WTC11 (cell line): ENCODE data around the gene CNTNAP2. TPM values are rescaled to one million over a fixed set of nuclear protein-coding genes. Genes with fewer than 3 reads are reported as not detected.

Experiments
- ATAC-seq: fragments of 200-7000 bp; cut with Tn5 transposase; 2 replicates; pipeline ENCODE4 v1.10.0; 2021; ENCODE audit warnings: mild to moderate bottlenecking, moderate library complexity
- CTCF ChIA-PET: fragments of 300-600 bp; sonication (Branson Sonifier 250); formaldehyde crosslinking; loops from one replicate; lab custom pipeline; 2021; ENCODE audit warnings: antibody characterized with exemption; lab: Charles Lee
- POLR2A ChIA-PET: fragments of 350-600 bp; sonication (Branson Sonifier 250); formaldehyde crosslinking; loops from one replicate; lab custom pipeline; 2021; ENCODE audit warnings: antibody characterized with exemption; lab: Charles Lee
- DNase-seq: peaks from one replicate; pipeline ENCODE4 v3.0.0; 2021; ENCODE audit warnings: low spot score
- H3K27ac Mint-ChIP-seq: 2 replicates; pipeline ENCODE4 v1.8.0; 2021; ENCODE audit warnings: mixed read lengths
- H3K27me3 Mint-ChIP-seq: 2 replicates; pipeline ENCODE4 v1.8.0; 2021; ENCODE audit warnings: low read depth, mild to moderate bottlenecking, moderate library complexity, mixed read lengths
- H3K36me3 Mint-ChIP-seq: 2 replicates; pipeline ENCODE4 v1.8.0; 2021; ENCODE audit warnings: mixed read lengths
- H3K4me1 Mint-ChIP-seq: 2 replicates; pipeline ENCODE4 v1.8.0; 2022; ENCODE audit warnings: mixed read lengths
- H3K4me3 Mint-ChIP-seq: 2 replicates; pipeline ENCODE4 v1.8.0; 2021; ENCODE audit warnings: mild to moderate bottlenecking, moderate library complexity, mixed read lengths
- H3K9me3 Mint-ChIP-seq: 2 replicates; pipeline ENCODE4 v1.8.0; 2021; ENCODE audit warnings: mixed read lengths
- CREB1 ChIP-seq: sonication (generic); formaldehyde crosslinking; IDR thresholded peaks from 2 replicates; pipeline ENCODE4 v1.8.0; 2023; ENCODE audit warnings: mild to moderate bottlenecking, missing genetic modification reagents
- ETV6 ChIP-seq: sonication (generic); formaldehyde crosslinking; IDR thresholded peaks from 2 replicates; pipeline ENCODE4 v1.8.1; 2022; ENCODE audit warnings: mild to moderate bottlenecking, missing genetic modification reagents
- GABPB1 ChIP-seq: sonication (generic); formaldehyde crosslinking; IDR thresholded peaks from 2 replicates; pipeline ENCODE4 v1.8.1; 2023; ENCODE audit warnings: mild to moderate bottlenecking, missing genetic modification reagents
- HMGA2 ChIP-seq: fragments of 250-450 bp; sonication (Bioruptor Pico); IDR thresholded peaks from 2 replicates; pipeline ENCODE4 v1.4.0; 2021; ENCODE audit warnings: mild to moderate bottlenecking, moderate library complexity
- MYBL2 ChIP-seq: sonication (generic); formaldehyde crosslinking; IDR thresholded peaks from 2 replicates; pipeline ENCODE4 v1.8.1; 2023; ENCODE audit warnings: mild to moderate bottlenecking, moderate library complexity, missing genetic modification reagents
- NR2C2 ChIP-seq: sonication (generic); formaldehyde crosslinking; IDR thresholded peaks from 2 replicates; pipeline ENCODE4 v1.8.0; 2022; ENCODE audit warnings: mild to moderate bottlenecking, missing genetic modification reagents
- TEAD1 ChIP-seq: sonication (generic); formaldehyde crosslinking; IDR thresholded peaks from 2 replicates; pipeline ENCODE4 v1.8.0; 2022; ENCODE audit warnings: mild to moderate bottlenecking, missing genetic modification reagents
- ZNF121 ChIP-seq: sonication (generic); formaldehyde crosslinking; IDR thresholded peaks from 2 replicates; pipeline ENCODE4 v1.8.0; 2023; ENCODE audit warnings: missing genetic modification reagents
- ZNF138 ChIP-seq: sonication (generic); formaldehyde crosslinking; conservative IDR thresholded peaks from 2 replicates; pipeline ENCODE4 v1.8.1; 2022; ENCODE audit warnings: mild to moderate bottlenecking, moderate library complexity, missing genetic modification reagents
- ZNF263 ChIP-seq: sonication (generic); formaldehyde crosslinking; IDR thresholded peaks from 2 replicates; pipeline ENCODE4 v1.8.1; 2022; ENCODE audit warnings: low read depth, mild to moderate bottlenecking, moderate library complexity, missing genetic modification reagents
- ZNF281 ChIP-seq: sonication (generic); formaldehyde crosslinking; IDR thresholded peaks from 2 replicates; pipeline ENCODE4 v1.8.0; 2023; ENCODE audit warnings: mild to moderate bottlenecking, missing genetic modification reagents
- ZNF423 ChIP-seq: fragments of 250-450 bp; sonication (Bioruptor Pico); IDR thresholded peaks from 2 replicates; pipeline ENCODE4 v2.1.2; 2022; ENCODE audit warnings: mild to moderate bottlenecking, moderate library complexity
- ZNF512 ChIP-seq: sonication (generic); formaldehyde crosslinking; IDR thresholded peaks from 2 replicates; pipeline ENCODE4 v1.8.1; 2022; ENCODE audit warnings: missing genetic modification reagents, borderline replicate concordance
- ZNF532 ChIP-seq: fragments of 250-450 bp; sonication (Bioruptor Pico); IDR thresholded peaks from 2 replicates; pipeline ENCODE4 v1.9.0; 2021; ENCODE audit warnings: mild to moderate bottlenecking, borderline replicate concordance
- total RNA-seq: library from RNA; stranded (reverse); gene quantifications from 3 replicates; pipeline ENCODE4 v1.2.3, GENCODE V29; 2021

Gene CNTNAP2
- total RNA-seq, 1 experiment from 2014 or later: 63.8 TPM

- no peaks in the 10 kb centered on the region for H3K27me3 Mint-ChIP-seq
- H3K4me3 Mint-ChIP-seq: no peak overlapping the region
- H3K27ac Mint-ChIP-seq: no peak overlapping the region
- no peaks in the 10 kb centered on the region for H3K36me3 Mint-ChIP-seq
- ChIA-PET CTCF (no interaction called here), POLR2A (interaction anchor here (0.6 kb wide), 1 partner anchor 13 kb away, joined by 4 read pairs; no protein-coding TSS in a partner anchor)
- no peak for DNase-seq
- H3K4me1 Mint-ChIP-seq: peaks cover 17% of the 10 kb centered on the region
- peaks cover 12% of the 10 kb centered on the region for H3K9me3 Mint-ChIP-seq
- no peak for TF ChIP-seq CREB1 (CRISPR knock-in tag)
- TF ChIP-seq ZNF512 (CRISPR knock-in tag): no peak
- no peak for TF ChIP-seq ZNF138 (CRISPR knock-in tag)
- no peak for TF ChIP-seq ZNF281 (CRISPR knock-in tag)
- TF ChIP-seq ZNF263: no peak
- no peak for TF ChIP-seq ZNF532
- no peak for ATAC-seq
These were observed 1455.0 kb downstream of the CNTNAP2 start for GRCh38 chr7:147571436-147572185.

- DNase-seq: no peak
- H3K9me3 Mint-ChIP-seq: no peaks in the 10 kb centered on the region
- no peaks in the 10 kb centered on the region for H3K36me3 Mint-ChIP-seq
- no peak for ATAC-seq
- POLR2A ChIA-PET: no interaction called here
- CTCF ChIA-PET: no interaction called here
- H3K27me3 Mint-ChIP-seq: no peaks in the 10 kb centered on the region
- no peaks in the 10 kb centered on the region for H3K4me1 Mint-ChIP-seq
- no peak overlapping the region for H3K27ac Mint-ChIP-seq
- TF ChIP-seq MYBL2 (CRISPR knock-in tag): no peak
- no peak for TF ChIP-seq TEAD1
- no peak for TF ChIP-seq ETV6
- no peak for TF ChIP-seq NR2C2 (CRISPR knock-in tag)
- TF ChIP-seq ZNF121 (CRISPR knock-in tag): no peak
- no peak for TF ChIP-seq GABPB1
- no peak overlapping the region for H3K4me3 Mint-ChIP-seq
These were observed 1461.6 kb downstream of the CNTNAP2 start for GRCh38 chr7:147578196-147578595.

GRCh38 chr7:147579148-147579547, 1462.5 kb downstream of the CNTNAP2 start:
- ATAC-seq (no peak), DNase-seq (no peak)
- Mint-ChIP-seq H3K27me3 (no peaks in the 10 kb centered on the region), H3K27ac (no peak overlapping the region), H3K4me3 (no peak overlapping the region), H3K36me3 (no peaks in the 10 kb centered on the region)
- POLR2A ChIA-PET: no interaction called here
- TF ChIP-seq HMGA2 (CRISPR knock-in tag) (no peak), ZNF423 (CRISPR knock-in tag) (no peak)
- TF ChIP-seq, all 79 proteins: peak for 0
- CTCF ChIA-PET: no interaction called here
- no peaks in the 10 kb centered on the region for H3K9me3 Mint-ChIP-seq
- H3K4me1 Mint-ChIP-seq: peaks cover 5% of the 10 kb centered on the region
